ENCODE measurements around the gene SCARB2.
A peak's percentile ranks its signal among the peaks of the same experiment; 100 is the strongest.

Gene SCARB2

DNA sequence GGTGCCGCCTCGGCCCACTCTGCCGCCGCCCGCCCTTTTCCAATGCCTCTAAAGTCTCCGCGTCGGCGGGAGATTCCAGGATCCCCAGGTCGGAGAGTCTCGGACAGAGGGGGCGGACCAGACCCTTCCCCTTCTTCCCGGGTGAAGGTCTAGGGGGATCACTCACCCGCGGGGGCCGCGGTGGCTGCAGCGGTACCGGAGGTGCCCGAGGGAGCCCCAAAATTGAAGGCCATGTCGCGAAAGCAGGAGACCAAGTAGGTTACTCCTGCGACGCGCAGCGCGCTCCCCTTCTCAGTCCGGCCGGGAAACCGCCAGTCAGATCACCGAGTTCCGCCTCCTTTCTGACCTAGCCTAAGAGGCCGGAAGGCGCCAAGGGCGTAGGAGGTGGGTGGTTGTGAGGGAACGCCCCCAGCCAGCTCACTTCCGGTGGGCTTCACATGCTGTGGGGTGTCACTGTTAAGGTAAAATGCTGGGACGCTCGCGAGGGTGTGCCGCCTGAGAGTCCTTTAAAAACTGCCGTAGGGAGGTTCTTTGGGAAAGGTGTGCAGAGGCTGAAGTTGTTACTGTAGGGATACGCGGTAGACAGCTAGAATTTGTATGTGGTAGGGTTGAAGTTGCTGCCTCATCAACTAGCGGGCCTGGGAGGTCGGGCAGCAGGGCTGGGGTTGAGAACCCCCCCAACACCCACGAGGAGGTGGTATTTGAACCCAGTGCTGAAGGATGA is 65.3 kb downstream of the SCARB2 start, which contains the start of gene NUP54:
TSS of gene NUP54 (minus strand) at position 256 of the 724 bp plus-strand sequence. CDS start at position 233, 23 bp downstream.
- DNase-seq (ENCODE audit: low spot score), result peak; percentile 92

DNA sequence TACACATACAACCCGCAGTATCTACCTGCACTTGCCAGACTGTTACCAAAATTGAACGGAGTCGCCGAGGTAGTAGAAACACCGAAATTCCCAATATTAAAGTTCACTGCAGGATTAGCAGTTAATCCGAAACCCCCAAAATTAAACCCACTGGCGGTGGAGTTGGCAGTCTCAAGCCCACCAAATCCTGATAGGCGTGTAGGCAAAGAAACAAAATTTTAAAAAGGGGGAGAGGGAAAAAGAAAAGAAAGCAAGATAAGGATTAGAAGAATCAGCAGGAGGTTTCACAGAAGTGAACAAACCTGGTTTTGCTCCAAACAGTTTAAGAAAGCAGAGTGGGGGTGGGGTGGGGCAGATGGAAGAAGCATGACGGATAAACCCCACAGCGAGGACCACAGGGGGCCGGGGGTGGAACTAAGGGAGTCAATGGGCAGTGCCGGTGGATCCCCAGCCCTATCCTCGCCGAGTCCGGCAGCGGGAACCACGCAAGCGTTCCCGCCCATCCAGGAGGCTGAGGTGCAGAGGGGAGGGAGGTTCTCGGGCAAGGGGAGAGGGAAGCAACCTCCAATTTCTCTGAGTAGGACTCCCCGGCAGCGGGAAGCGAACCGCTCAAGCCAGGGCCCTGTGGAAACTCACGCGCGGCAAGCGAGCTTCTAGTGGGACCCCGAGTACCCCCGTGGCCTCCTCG is 66.0 kb downstream of the SCARB2 start:
- DNase-seq (ENCODE audit: low spot score), result peak; percentile 39

DNA sequence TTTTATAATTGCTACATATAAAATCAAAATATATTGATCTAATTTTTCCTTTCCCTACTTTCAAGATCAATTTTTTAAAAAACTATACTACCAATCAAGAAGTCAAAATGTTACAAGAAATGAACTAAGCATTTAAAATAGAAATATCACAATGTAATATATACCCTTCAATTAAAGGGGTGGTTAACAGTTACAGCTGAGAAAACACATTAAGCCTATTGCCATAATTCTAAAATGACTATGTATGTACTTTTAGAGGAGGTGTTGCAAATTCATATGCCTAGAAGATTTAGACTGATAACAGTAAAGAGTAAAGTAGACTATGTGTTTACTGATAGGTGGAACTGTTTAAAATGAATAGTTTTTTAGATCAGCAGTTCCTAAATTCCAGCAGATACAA is 69.1 kb downstream of the SCARB2 start:
- no peak for DNase-seq (ENCODE audit: low spot score)

DNA sequence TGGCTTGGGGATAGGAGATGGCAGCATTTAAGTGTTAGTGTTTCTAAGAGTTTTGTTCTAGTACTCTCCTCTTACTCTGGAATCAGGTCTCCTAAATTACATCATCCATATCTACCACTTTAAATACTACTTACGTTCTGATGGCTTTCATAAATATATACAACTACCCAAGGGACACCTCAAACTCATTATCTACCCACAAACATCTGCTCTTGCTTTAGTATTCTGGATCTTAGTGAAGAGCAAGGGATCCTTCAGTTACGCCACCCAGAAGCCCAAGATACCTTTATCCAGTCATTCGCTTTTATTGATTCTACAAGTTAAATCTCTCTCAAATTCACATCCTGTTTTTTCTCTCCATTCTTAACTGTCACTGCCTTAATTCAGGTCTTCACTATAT is 72.4 kb downstream of the SCARB2 start:
- DNase-seq (ENCODE audit: low spot score), result no peak

DNA sequence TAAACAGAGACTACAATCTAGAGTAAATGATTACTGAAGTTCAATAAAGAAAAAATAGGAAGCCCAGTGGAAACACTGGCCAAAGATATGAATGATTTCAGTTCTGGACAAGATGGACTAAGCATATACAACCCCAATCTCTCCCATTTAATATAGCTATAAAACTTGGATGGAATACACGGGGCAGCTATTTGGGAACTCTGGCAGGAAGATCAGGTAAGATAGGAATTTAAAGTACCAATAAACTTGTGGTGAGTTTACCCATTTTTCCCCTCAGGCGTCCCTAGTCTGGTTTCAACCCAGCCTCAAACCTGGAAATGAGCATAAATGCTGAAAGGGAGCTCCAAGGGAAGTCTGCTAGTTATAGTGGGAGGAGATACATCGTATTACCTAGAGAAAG is 85.9 kb downstream of the SCARB2 start:
- DNase-seq (ENCODE audit: low spot score), result no peak

DNA sequence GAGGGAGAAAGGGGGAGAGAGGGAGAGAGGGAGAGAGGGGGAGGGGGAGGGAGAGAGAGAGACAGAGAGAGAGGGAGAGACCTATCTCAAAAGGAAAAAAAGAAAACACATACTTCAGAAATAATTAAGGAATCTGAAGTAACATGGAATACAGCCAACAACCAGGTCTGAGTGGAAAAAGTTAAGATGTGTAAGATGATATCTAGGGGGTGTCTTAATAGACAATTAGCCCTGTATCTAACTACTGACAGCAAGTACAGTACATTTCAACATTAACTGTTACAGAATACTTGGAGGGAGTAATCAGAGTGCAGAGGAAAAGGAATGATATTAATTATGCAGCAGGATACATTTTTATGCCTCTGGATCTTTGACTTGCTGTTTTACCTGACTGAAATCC is 87.8 kb downstream of the SCARB2 start:
- no peak for DNase-seq (ENCODE audit: low spot score)

DNA sequence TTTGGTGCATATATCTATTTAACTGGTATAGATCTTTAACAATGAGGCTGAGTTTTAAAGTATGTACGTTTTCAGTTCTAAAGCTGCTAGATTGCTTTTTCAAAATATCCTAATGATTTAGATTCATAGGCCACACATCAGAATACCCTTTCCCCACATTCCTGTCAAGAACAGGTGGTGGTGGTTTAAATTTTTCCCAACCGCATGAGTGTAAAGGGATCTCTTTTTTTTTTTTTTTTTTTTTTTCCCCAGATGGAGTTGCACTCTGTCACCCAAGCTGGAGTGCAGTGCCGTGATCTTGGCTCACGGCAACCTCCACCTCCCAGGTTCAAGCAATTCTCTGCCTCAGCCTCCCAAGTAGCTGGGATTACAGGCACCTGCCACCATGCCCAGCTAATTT is 93.4 kb downstream of the SCARB2 start:
- no peak for DNase-seq (ENCODE audit: low spot score)

DNA sequence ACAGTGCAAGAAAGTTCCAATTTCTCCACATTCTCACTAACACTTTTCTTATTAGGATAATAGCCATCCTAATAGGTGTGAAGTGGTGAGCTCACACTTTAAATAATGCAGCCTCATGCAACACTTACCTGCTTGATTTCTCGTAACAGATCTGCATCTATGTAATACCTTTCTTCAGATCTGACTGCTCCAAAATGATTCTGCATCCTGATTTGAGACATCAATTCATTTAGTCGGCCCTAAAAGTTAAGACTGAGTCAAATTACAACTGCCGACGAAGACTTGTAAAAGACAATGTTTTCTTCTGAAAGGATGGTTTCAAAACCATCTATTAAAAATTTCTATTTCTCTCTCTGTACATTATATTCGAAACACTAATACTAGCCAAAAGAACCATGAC is 96.1 kb downstream of the SCARB2 start:
- DNase-seq (ENCODE audit: low spot score), result no peak

DNA sequence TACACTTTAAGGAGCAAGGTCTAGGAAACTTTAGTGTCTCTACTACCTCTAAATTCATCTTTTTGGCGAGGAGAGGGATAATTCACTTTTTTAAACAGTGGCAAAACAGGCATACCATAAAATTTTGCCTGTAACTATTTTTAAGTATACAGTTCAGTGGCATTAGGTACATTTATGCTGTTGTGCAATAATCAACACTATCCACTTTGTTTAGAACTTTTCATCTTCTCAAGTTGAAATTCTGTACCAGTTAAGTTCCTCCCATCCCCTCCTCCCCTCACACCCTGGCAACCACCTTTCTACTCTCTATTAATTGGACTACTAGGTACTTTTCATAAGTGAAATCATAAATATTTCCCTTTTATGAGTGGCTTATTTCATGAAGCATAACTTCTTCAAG is 96.8 kb downstream of the SCARB2 start:
- DNase-seq (ENCODE audit: low spot score), result no peak

Measured in kidney capillary endothelial cell (primary cell).